Heart left ventricle (tissue), 13 donors: ENCODE data around the gene STX2.

Source experiments
- POLR2A ChIP-seq, 2 donors: fragments of 450-650 bp; IDR thresholded peaks; one replicate each; pipeline ENCODE4 v1.6.1; 2017; ENCODE audit warnings: antibody characterized with exemption in 2 of 2, mild to moderate bottlenecking in 2 of 2, moderate library complexity in 2 of 2
- TF ChIP-seq, protein P1 (sequence below), 12 donors: fragments of 200-600 bp; sonication (generic) in 4 of 12; IDR thresholded peaks; one replicate each; pipeline versions ENCODE4 v1.5.0 to v1.8.0; 2018 to 2022; ENCODE audit warnings: antibody characterized with exemption in 12 of 12, mild to moderate bottlenecking in 5 of 12
- donor health status: ischemic (EF 13 %, LVEDD 7.1; RV severe dilation, severe dysfunction).
- donor health status: DM: no; HTN: yes; CAD: no.
- donor health status: DM: no; HTN: no; CAD: no.
- donor health status: ischemic (EF 25% LVEDD 6.9; RV normal size, moderate dysfunction).
- donor health status: ischemic (EF 25% LVEDD 5.7; RV mildly dilated, moderate dysfunction).
- donor health status: ischemic (EF 35%, LVEDD 5.7; RV mildly dilated, moderate dysfunction).
- donor health status: nonischemic (EF 11% LVEDD 7.7; RV severe dilation, severe dysfunction).
- donor health status: DM: yes; HTN: yes; CAD: no.
- donor health status: PGD.
- donor health status: ischemic (EF 29% LVEDD 5.4; RV normal size, mild dysfunction).
- donor health status: nonischemic (EF 23%, LVEDD 6.1; RV moderate dilation, normal function).

DNA sequence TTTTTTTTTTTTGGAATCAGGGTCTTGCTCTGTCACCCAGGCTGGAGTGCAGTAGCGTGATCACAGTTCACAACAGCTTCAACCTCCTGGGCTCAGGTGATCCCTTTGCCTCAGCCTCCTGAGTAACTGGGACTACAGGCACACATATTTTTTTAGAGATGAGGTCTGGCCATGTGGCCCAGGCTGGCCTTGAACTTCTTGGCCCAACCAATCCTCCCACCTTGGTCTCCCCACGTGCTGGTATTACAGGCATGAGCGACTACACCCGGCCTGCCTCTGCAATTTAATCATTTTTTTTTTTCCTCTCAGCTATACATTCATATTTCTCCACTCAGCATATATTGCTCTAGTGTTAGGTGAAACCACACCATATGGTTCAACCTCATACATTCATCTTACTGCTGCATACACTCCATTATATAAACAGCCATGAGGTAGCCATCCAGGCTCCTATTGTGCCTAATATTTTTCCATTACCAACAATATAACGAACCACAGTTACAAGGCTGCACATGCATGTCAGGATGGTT is 7.1 kb downstream of the STX2 start:
- TF ChIP-seq, protein P1, sequence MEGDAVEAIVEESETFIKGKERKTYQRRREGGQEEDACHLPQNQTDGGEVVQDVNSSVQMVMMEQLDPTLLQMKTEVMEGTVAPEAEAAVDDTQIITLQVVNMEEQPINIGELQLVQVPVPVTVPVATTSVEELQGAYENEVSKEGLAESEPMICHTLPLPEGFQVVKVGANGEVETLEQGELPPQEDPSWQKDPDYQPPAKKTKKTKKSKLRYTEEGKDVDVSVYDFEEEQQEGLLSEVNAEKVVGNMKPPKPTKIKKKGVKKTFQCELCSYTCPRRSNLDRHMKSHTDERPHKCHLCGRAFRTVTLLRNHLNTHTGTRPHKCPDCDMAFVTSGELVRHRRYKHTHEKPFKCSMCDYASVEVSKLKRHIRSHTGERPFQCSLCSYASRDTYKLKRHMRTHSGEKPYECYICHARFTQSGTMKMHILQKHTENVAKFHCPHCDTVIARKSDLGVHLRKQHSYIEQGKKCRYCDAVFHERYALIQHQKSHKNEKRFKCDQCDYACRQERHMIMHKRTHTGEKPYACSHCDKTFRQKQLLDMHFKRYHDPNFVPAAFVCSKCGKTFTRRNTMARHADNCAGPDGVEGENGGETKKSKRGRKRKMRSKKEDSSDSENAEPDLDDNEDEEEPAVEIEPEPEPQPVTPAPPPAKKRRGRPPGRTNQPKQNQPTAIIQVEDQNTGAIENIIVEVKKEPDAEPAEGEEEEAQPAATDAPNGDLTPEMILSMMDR (IDR thresholded peaks at IDR 0.05), result no peak
- TF ChIP-seq POLR2A (IDR thresholded peaks at IDR 0.05), result no peak
